ENCODE results near the gene MPZL2. TPM values are rescaled to one million over a fixed set of nuclear protein-coding genes. Genes with fewer than 3 reads are reported as not detected.

Gene MPZL2
- total and polyA plus RNA-seq, 9 of the 15 experiments (the other 6 are each of a cell fraction or from before 2014, with no cell fraction given): 0.09 to 0.28 (median 0.18) TPM; not detected in 2

GRCh38 chr11:118240999-118241763 lies 22.9 kb downstream of the MPZL2 start (continued):
- TF ChIP-seq TEAD4 (IDR thresholded peaks at IDR 0.05; ENCODE audit: low read length): peak; percentile 97
- no peak for TF ChIP-seq TEAD4 (CRISPR knock-in tag; IDR thresholded peaks at IDR 0.05; ENCODE audit: borderline replicate concordance)
- no peak for TF ChIP-seq CEBPZ (IDR thresholded peaks at IDR 0.05; ENCODE audit: borderline replicate concordance, low read depth, low read length)
- peak; percentile 63 for TF ChIP-seq RBBP5 (IDR thresholded peaks at IDR 0.05; ENCODE audit: borderline replicate concordance, insufficient read depth, low read length, poor library complexity, severe bottlenecking)
- no peak for TF ChIP-seq NELFE (IDR thresholded peaks at IDR 0.05; ENCODE audit: insufficient read depth, insufficient read length)
- peak; percentile 71; the same call in 1 of the 2 replicates for TF ChIP-seq ZKSCAN8 (CRISPR knock-in tag; IDR thresholded peaks at IDR 0.05)
- no peak for TF ChIP-seq NFIX (CRISPR knock-in tag; IDR thresholded peaks at IDR 0.05; ENCODE audit: low read depth)
- no peak for TF ChIP-seq ZHX1 (conservative IDR thresholded peaks at IDR 0.05; ENCODE audit: low read length)
- TF ChIP-seq ZNF778 (CRISPR knock-in tag; IDR thresholded peaks at IDR 0.05): no peak
- TF ChIP-seq MBD2 (IDR thresholded peaks at IDR 0.05; ENCODE audit: borderline replicate concordance, low read depth): peak; percentile 63; the same call in 1 of the 2 replicates
- TF ChIP-seq CBX5 (IDR thresholded peaks at IDR 0.05; ENCODE audit: borderline replicate concordance, low read depth): no peak

All from K562 (cell line).